Mucosa of gallbladder (tissue), 1 donor: Measurements from ENCODE around the gene NFYA. TPM values are rescaled to one million over a fixed set of nuclear protein-coding genes. Genes with fewer than 3 reads are reported as not detected.

Experiments used
- DNase-seq: peaks from one replicate; pipeline ENCODE4 v3.0.0-alpha.2; 2020; ENCODE audit warnings: low spot score
- total RNA-seq: library from RNA; stranded (reverse); gene quantifications from one replicate; pipeline ENCODE4 v1.2.1, GENCODE V29; 2021
- donor health status: DM: no; HTN: no; CAD: no.

NFYA gene
- total RNA-seq, 1 donor from 2014 or later: 24.8 TPM

GRCh38 chr6:41073203-41073967 is 611 bp downstream of the NFYA start:
- DNase-seq: peak; percentile 84

DNA sequence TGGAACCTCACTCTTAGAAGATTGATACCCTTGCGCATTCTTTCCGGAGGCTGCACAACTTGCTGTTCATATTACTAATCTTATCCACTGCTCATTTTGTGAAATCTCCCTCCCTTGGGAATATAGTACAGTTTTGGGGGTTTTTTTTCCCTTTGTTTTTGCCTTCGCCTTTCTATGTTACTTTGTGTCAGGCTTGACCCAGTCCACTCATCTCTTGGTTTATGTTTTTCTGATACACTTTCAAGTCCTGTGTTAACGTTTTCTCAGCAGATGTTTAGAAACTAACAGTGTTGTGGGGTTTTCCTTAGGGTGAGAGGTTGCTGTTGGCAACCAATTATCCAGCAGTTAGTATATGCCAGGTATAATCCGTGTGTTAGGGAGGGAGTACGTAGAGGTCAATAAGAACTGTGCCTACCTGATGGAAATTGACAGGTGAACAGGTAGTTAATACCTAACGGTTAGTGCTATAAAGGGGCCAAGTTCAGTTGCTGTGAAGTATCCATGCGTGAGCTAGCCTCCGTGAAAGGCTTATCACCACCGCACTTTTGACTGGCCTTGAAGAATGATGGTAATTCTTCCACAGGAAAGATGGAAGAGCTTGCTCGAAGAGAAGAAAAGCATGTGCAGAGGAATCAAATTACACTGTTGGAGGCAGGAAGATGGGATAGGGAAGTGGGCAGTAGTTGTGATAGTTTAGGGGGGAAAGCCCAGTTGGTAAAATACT is 1.4 kb downstream of the NFYA start:
- no peak for DNase-seq

- DNase-seq: no peak
Observed at GRCh38 chr6:41074692-41075436, 2.1 kb downstream of the NFYA start.

- DNase-seq: no peak
Observed at GRCh38 chr6:41075651-41076626, 3.2 kb downstream of the NFYA start.

DNA sequence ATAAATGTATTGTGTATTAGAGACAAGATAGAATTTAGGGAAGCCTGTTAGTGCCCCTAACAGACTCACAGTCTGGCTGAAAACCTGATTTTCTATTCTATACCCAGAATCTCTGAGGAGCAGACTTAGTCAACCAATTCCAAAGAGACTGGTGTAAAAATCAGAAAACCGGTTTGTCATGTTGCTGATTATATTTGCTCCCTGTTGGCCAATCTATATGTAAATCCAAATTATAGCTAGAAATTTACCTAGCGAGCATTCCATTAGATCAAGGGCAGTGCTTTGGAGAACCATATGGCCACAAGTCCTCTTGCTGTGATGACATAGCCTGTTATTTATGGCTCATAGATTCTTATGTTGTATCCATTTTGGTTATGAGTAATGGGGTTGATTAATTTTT is 4.8 kb downstream of the NFYA start:
- DNase-seq: no peak

DNA sequence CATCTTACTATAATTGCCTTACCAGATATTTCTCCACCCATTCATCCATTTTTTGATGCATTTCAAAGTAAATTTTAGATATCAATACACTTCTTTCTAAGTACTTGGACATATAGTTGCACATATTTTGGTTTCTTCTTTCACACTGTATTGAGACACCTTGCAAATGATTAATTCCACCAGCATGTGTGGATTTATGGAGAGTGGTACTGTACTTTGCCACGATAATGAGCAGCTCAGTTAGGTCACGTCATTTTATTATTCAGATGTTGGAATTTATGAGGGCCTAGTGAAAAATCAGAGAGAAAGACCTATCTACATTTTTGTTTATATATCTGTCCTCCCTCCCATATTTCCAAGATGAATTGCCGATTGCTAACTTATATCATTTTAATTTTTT is 5.3 kb downstream of the NFYA start:
- DNase-seq: no peak

- no peak for DNase-seq
Observed at GRCh38 chr6:41079080-41079479, 6.3 kb downstream of the NFYA start.

- no peak for DNase-seq
Observed at GRCh38 chr6:41080621-41081020, 7.8 kb downstream of the NFYA start.

DNA sequence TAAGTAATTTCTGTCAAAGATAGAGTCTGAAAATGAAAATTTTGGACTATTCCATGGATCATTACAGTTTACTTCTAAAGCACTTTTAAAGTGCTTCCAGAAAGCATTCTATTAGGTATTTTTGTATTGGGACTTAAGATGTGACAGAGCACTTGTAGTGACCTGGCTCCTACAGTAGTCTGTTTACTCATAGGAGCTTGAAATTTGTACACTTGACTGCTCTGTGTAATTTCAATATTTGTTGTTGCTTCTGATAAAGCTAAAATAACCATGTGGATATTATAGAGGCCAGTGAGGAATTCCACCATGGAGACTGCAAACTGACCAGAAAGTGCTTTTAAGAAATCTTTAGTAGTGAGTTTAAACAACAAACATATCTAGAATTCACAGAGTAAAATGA is 10.3 kb downstream of the NFYA start:
- no peak for DNase-seq

GRCh38 chr6:41085182-41085581 is 12.4 kb downstream of the NFYA start:
- no peak for DNase-seq

DNA sequence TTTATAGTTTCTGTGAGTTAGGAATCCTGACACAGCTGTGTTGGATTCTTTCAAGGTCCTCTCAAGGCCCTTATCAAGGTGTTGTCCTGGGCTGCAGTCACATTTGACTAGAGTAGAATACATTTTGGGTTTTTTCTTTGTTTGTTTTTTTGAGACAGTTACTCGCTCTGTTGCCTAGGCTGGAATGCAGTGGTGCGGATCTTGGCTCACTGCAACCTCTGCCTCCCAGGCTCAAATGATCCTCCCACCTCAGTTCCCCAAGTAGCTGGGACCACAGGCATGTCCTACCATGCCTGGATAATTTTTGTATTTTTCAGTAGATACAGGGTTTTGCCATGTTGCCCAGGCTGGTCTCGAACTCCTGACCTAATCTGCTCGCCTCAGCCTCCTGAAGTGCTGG is 15.7 kb downstream of the NFYA start:
- DNase-seq: no peak

DNA sequence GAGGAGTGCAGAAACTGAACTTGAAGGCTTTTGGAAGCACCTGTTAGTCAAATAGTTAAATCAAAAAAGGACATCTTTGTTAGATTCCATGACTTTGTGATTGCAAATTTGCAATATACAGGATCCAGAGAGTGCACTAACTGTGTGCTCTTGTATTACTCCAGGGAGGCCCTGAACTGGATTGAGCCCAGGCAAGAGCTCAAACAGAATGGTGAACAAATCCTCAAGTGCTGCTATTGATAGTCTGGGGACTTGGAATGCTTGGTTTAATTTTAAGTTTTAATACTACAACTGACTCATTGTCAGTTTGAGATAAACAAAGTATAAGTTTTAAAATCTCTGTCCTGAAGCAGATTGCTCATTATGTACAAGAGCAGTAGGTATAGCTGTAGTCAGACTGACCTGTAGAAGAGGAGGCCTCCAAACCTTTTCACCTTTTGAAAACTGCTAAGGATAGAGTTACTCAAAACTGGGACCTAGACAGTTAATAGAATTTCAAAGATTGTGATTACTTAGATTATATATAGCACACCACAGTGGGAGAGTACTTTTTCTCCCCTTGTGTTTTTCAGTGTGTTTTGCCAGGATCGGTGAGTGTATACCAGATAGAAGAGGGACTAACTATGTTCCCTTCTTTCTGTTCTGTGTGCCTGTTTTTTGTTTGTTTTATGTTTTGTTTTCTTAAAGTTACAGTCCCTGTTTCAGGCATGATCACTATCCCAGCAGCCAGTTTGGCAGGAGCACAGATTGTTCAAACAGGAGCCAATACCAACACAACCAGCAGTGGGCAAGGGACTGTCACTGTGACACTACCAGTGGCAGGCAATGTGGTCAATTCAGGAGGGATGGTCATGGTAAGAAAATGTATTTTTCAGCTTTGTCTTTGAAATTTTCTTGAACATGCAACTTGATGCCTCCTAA is 18.3 kb downstream of the NFYA start:
- no peak for DNase-seq

DNA sequence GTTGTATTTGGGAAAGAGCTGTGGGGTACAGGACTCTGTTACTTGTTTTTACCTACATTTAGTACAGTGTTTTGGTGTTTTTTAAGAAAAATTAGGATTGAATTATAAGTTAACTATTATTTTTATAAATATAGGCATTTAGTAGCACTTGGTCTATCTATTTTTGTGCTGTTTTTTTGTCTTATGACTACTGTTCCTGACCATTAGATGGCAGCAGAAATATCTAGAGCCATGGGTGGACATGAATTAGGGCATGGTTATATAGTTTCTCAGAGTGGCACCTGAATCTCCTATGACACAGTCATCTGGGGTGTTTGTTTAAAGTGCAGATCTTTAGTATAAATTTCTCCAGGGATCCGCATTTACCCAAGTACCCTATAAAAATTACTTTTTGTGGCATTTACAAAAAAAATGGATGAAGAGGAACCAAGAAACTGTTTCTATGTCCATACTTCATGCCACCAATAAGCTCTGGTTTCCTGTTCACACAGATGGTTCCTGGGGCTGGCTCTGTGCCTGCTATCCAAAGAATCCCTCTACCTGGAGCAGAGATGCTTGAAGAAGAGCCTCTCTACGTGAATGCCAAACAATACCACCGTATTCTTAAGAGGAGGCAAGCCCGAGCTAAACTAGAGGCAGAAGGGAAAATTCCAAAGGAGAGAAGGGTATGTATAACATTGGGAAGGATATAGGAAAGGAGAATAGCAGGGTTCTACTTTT is 19.8 kb downstream of the NFYA start:
- no peak for DNase-seq

DNA sequence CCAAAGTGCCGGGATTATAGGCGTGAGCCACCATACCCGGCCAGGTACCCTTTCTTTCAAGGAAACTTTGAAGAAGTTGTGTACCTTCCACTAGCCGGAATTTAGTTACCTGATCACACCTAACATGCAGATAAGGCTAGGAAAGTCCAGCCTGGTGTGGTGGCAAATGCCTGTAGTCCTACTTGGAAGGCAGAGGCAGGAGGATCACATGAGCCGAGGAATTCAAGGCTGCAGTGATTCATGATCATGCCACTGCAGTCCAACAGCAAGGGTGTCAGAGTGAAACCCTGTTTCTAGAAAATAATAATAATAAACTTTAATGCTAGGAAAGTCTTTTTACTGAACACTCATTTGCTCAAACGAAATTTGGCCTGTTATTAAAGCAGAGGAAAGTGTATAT is 21.0 kb downstream of the NFYA start:
- no peak for DNase-seq

DNA sequence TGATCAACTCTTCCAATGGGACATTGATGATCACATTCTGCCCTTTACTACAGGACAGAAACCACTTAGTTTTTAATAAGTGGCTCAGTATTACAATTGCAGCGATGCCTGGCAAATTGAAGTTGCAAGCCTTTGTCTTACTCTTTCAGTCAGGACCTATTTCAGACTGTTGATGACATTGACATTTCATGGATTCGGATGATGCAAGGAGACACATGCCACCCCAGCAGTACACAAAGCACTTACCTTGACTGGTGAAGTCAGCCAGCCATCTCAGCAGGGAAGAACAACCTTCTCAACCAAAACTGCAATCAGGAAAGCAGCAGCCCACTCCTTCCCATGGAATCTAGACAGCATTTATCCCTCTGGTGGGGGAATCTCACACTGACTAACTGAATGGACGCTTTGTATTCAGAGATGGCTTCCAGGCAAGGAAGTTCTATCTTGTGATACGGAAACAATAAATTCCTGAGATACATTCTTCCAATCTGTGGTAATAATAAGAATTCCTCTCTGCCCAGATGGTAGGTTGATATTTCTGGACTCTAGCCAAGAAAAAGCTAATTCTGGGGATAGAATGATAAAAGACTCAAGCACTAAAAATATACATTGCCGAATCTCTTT is 24.8 kb downstream of the NFYA start:
- DNase-seq: no peak

DNA sequence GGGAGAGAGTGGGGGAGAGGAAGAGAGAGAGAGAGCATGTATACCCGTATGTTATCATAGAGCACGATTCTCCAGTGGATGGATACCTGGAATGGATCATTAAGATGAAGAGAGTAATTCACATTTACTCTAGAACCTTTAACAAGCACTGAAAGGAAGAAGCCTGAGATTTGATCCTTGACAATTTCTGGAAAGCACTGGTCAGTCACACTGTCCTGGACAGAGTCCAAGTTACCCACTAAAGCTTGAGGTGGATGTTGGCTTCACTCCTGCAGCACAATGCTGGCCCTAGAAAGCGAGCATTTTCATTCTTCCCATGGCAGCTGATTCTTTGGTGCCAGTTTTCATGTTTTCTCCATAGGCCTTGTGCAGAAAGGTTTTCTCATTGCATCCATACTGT is 25.6 kb downstream of the NFYA start:
- no peak for DNase-seq

- no peak for DNase-seq
Observed at GRCh38 chr6:41100871-41101287, 28.1 kb downstream of the NFYA start.

GRCh38 chr6:41103847-41104246 is 31.1 kb downstream of the NFYA start:
- DNase-seq: no peak

DNA sequence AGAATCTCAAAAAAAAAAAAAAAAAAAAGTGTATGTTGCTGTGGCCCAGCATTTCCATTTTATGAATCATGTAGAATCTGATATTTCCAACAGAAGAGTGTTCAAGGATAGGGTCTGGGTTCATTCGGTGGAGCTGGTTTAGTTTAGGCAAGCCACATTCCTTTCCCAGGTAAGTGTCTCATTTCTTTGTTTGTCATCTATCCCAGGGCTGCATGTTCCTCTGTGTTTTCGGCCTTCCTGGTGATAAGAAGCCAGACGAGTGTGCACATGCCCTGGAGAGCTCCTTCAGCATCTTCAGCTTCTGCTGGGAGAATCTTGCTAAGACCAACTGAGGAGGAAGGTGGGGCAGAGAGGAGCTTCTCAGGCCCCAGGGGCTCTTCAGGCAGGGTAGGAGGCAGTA is 38.2 kb downstream of the NFYA start:
- DNase-seq: no peak
